HL-60 (cell line): Measurements from ENCODE around the gene GOLGA3.
"Not testable (repeated sequence)": the region's sequence is repeated elsewhere in the genome, so short reads cannot be mapped to it uniquely, and the experiment has no call there.

Experiments
- CTCF ChIP-seq: IDR thresholded peaks from one replicate; pipeline ENCODE4 v1.5.1; 2011; ENCODE audit warnings: low read length, control low read depth, inconsistent platforms; ENCODE audit not compliant: insufficient read depth
- POLR2AphosphoS5 ChIP-seq: IDR thresholded peaks from 2 replicates; pipeline ENCODE4 v1.6.1; 2012; ENCODE audit warnings: low read depth
- REST ChIP-seq: IDR thresholded peaks from 2 replicates; pipeline ENCODE4 v1.6.1; 2012; ENCODE audit warnings: low read depth; ENCODE audit not compliant: insufficient replicate concordance

- not testable (repeated sequence) for TF ChIP-seq CTCF, POLR2AphosphoS5, REST
These were observed 16.0 kb upstream of the GOLGA3 start for GRCh38 chr12:132844681-132845080.
